Non-pigmented ciliary epithelial cell (primary cell): ENCODE data around the gene GTF3C4.

Experiments
- DNase-seq: peaks from one replicate; pipeline ENCODE4 v3.0.0-alpha.2; 2010; ENCODE audit warnings: low read depth

The GTF3C4 gene

GRCh38 chr9:132648283-132648682 is 22.0 kb upstream of the GTF3C4 start:
- DNase-seq, result no peak

- no peak for DNase-seq
Observed at GRCh38 chr9:132648685-132649084, 21.6 kb upstream of the GTF3C4 start.

- DNase-seq, result peak; percentile 90
Observed at GRCh38 chr9:132651259-132651658, 19.0 kb upstream of the GTF3C4 start.

- DNase-seq, result no peak
Observed at GRCh38 chr9:132656299-132656698, 14.0 kb upstream of the GTF3C4 start.

GRCh38 chr9:132662152-132662945 is 7.9 kb upstream of the GTF3C4 start:
- no peak for DNase-seq

GRCh38 chr9:132663117-132663516 is 7.1 kb upstream of the GTF3C4 start:
- DNase-seq, result no peak

GRCh38 chr9:132663851-132664250 is 6.4 kb upstream of the GTF3C4 start:
- no peak for DNase-seq

GRCh38 chr9:132669319-132669697 is 956 bp upstream of the GTF3C4 start:
- peak; percentile 27 for DNase-seq

- no peak for DNase-seq
Observed at GRCh38 chr9:132669698-132670456, 387 bp upstream of the GTF3C4 start, which contains the start of gene DDX31. TSS of gene DDX31 (minus strand) at chr9:132669983. CDS start at chr9:132669934, 49 bp downstream.

- no peak for DNase-seq
Observed at GRCh38 chr9:132671620-132672412, 1.6 kb downstream of the GTF3C4 start.

- DNase-seq, result no peak
Observed at GRCh38 chr9:132672413-132672690, 2.1 kb downstream of the GTF3C4 start.

- DNase-seq, result peak; percentile 41
Observed at GRCh38 chr9:132673355-132673754, 3.1 kb downstream of the GTF3C4 start.

GRCh38 chr9:132674485-132674884 is 4.2 kb downstream of the GTF3C4 start:
- no peak for DNase-seq

- DNase-seq, result no peak
Observed at GRCh38 chr9:132677976-132678375, 7.7 kb downstream of the GTF3C4 start.

- no peak for DNase-seq
Observed at GRCh38 chr9:132679946-132680625, 9.8 kb downstream of the GTF3C4 start.

- DNase-seq, result no peak
Observed at GRCh38 chr9:132681561-132681960, 11.3 kb downstream of the GTF3C4 start.

GRCh38 chr9:132683873-132684272 is 13.6 kb downstream of the GTF3C4 start:
- no peak for DNase-seq

GRCh38 chr9:132690696-132691095 is 20.4 kb downstream of the GTF3C4 start:
- DNase-seq, result no peak

GRCh38 chr9:132694144-132694543 is 23.9 kb downstream of the GTF3C4 start:
- no peak for DNase-seq

- DNase-seq, result no peak
Observed at GRCh38 chr9:132697230-132697629, 27.0 kb downstream of the GTF3C4 start.

GRCh38 chr9:132698989-132699388 is 28.7 kb downstream of the GTF3C4 start:
- DNase-seq, result no peak

- no peak for DNase-seq
Observed at GRCh38 chr9:132699956-132700355, 29.7 kb downstream of the GTF3C4 start.
